ENCODE measurements around the gene NELFB. TPM values are rescaled to one million over a fixed set of nuclear protein-coding genes. Genes with fewer than 3 reads are reported as not detected.

NELFB gene
- polyA plus RNA-seq, 4 donors: 34.7 to 62.5 (median 40.1) TPM

DNA sequence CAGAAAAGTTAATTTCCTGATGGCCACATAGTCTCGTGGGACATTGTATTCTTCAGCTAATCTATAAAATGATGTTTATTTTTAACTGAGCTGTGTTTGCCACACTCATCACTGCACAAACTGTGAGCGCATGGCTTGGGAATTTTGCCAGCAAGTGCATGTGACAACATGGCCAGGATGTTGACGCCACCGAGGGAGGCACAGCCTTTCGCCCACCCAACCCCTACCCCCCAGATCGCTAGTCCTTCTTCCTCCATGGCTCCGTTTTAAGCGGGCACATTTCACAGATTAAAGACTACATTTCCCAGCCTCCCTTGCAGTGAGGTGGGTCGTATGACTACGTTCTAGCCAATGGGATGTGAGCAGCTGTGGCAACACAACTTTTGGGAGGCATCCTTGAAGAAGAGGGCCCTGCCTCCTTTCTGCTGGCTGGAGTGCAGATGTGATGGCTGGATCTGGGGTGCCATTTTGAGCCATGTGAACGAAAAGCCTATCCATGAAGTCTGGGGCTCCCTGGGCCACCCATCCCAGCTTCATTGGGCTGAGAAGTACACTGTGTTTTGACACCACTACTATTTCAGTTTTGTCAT lies 39.1 kb downstream of the NELFB start:
- 11 to 30% (median 19%) methylated on average over 11 of the region's 11 CpGs for WGBS, 3 donors
- H3K4me3 ChIP-seq (ENCODE audit: low read depth in 1 of 3, low read length in 3 of 3): peak overlapping the region in 1 of 3 donors; percentile 17
- H3K27ac ChIP-seq (ENCODE audit: low read depth in 1 of 3, low read length in 2 of 3): peak overlapping the region; percentile 81 to 94 (median 91)
- peaks cover 0 to 49% (median 0%) of the 10 kb centered on the region in 3 donors for H3K4me1 ChIP-seq (ENCODE audit: control insufficient read depth in 3 of 3, insufficient read depth in 2 of 3, low read depth in 1 of 3, low read length in 2 of 3)
- DNase-seq (peak in 1 of 2 donors; percentile 94), FAIRE-seq (no peak)
- H3K36me3 ChIP-seq (ENCODE audit: control insufficient read depth in 3 of 3, insufficient read depth in 2 of 3, low read depth in 1 of 3, low read length in 3 of 3): peaks cover 0 to 29% (median 0%) of the 10 kb centered on the region in 3 donors
- H3K9me3 ChIP-seq (ENCODE audit: control insufficient read depth in 2 of 2, insufficient read depth in 1 of 2, low read depth in 1 of 2, low read length in 1 of 2): peaks cover 0 to 12% of the 10 kb centered on the region in 2 donors
- peaks cover 0 to 6% (median 0%) of the 10 kb centered on the region in 3 donors for H3K27me3 ChIP-seq (ENCODE audit: control insufficient read depth in 3 of 3, insufficient read depth in 3 of 3, low read length in 3 of 3)

DNA sequence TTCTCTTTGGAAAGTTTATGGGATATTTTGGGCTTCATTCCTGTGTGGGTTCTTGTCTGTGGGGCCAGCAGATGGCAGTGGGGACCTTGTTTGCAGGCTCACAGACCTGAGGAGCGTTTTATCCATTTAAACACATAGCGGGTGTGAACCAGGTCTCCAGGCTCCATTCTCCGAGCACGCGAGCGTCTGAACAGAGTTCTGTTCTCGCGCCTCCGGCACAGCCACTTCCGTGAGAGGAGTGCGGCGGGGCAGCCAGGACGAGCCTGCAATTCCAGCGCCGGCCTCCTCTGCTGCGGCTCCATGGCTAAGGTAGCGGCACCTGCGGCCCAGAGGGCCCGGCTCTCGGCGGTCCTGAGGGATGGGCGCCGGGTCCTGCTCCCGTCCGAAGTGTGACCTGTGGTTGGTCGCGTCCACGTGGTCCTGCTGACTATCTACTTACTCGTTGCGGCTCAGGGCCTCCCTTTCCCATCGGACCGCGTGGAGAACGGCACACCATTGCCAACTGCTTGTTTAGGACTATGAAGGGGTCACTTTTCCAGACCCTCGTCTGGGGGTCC lies 39.6 kb downstream of the NELFB start:
- WGBS, 3 donors: 37 to 71% (median 56%) methylated on average over 35 of the region's 35 CpGs
- no peak for DNase-seq
- no peak for FAIRE-seq
- Histone ChIP-seq H3K4me3 (ENCODE audit: low read depth in 1 of 3, low read length in 3 of 3) (peak overlapping the region in 1 of 3 donors; percentile 86), H3K27ac (ENCODE audit: low read depth in 1 of 3, low read length in 2 of 3) (peak overlapping the region; percentile 81 to 94 (median 91)), H3K4me1 (ENCODE audit: control insufficient read depth in 3 of 3, insufficient read depth in 2 of 3, low read depth in 1 of 3, low read length in 2 of 3) (peaks cover 0 to 50% (median 0%) of the 10 kb centered on the region in 3 donors), H3K27me3 (ENCODE audit: control insufficient read depth in 3 of 3, insufficient read depth in 3 of 3, low read length in 3 of 3) (peaks cover 0 to 6% (median 0%) of the 10 kb centered on the region in 3 donors), H3K36me3 (ENCODE audit: control insufficient read depth in 3 of 3, insufficient read depth in 2 of 3, low read depth in 1 of 3, low read length in 3 of 3) (peaks cover 0 to 33% (median 0%) of the 10 kb centered on the region in 3 donors), H3K9me3 (ENCODE audit: control insufficient read depth in 2 of 2, insufficient read depth in 1 of 2, low read depth in 1 of 2, low read length in 1 of 2) (peaks cover 0 to 12% of the 10 kb centered on the region in 2 donors)

DNA sequence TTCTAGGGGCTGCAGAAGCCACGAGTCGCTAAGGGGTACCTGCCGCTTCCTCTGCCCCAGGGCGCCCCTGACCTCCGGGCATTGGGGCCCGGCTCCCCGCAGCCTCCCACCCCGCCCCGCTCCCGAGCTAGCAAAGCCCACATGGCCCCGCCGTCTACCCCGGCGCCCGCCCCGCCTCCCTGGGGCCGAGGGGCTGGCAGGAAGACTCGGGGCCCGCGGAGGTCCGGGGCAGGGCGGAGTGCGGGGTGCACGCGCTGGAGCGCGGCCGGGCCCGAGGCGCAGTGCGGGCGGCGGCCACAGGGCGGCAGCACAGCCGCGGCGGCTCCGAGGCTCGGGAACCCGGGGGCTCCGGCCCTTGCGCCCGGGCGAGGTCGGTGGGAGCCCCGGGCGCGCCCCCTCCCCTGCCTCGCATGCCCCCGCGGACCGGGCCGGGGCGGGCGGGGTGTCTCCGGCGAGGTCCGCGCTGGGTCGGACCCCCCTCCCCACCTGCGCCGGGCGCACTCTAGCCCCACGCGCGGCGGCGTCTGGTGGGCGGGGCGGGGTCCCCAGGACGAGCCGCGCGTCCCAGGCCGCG lies 40.2 kb downstream of the NELFB start:
- peak overlapping the region in 2 of 3 donors; percentile 71 to 86 for H3K4me3 ChIP-seq (ENCODE audit: low read depth in 1 of 3, low read length in 3 of 3)
- H3K27ac ChIP-seq (ENCODE audit: low read depth in 1 of 3, low read length in 2 of 3): peak overlapping the region; percentile 91 to 97 (median 94)
- FAIRE-seq: no peak
- DNase-seq: peak; percentile 53 to 92
- H3K4me1 ChIP-seq (ENCODE audit: control insufficient read depth in 3 of 3, insufficient read depth in 2 of 3, low read depth in 1 of 3, low read length in 2 of 3): peaks cover 0 to 50% (median 0%) of the 10 kb centered on the region in 3 donors
- H3K36me3 ChIP-seq (ENCODE audit: control insufficient read depth in 3 of 3, insufficient read depth in 2 of 3, low read depth in 1 of 3, low read length in 3 of 3): peaks cover 0 to 37% (median 0%) of the 10 kb centered on the region in 3 donors
- WGBS, 3 donors: 1 to 9% (median 2%) methylated on average over 14 to 76 of the region's 76 CpGs
- peaks cover 0 to 12% of the 10 kb centered on the region in 2 donors for H3K9me3 ChIP-seq (ENCODE audit: control insufficient read depth in 2 of 2, insufficient read depth in 1 of 2, low read depth in 1 of 2, low read length in 1 of 2)
- peaks cover 0 to 6% (median 0%) of the 10 kb centered on the region in 3 donors for H3K27me3 ChIP-seq (ENCODE audit: control insufficient read depth in 3 of 3, insufficient read depth in 3 of 3, low read length in 3 of 3)

DNA sequence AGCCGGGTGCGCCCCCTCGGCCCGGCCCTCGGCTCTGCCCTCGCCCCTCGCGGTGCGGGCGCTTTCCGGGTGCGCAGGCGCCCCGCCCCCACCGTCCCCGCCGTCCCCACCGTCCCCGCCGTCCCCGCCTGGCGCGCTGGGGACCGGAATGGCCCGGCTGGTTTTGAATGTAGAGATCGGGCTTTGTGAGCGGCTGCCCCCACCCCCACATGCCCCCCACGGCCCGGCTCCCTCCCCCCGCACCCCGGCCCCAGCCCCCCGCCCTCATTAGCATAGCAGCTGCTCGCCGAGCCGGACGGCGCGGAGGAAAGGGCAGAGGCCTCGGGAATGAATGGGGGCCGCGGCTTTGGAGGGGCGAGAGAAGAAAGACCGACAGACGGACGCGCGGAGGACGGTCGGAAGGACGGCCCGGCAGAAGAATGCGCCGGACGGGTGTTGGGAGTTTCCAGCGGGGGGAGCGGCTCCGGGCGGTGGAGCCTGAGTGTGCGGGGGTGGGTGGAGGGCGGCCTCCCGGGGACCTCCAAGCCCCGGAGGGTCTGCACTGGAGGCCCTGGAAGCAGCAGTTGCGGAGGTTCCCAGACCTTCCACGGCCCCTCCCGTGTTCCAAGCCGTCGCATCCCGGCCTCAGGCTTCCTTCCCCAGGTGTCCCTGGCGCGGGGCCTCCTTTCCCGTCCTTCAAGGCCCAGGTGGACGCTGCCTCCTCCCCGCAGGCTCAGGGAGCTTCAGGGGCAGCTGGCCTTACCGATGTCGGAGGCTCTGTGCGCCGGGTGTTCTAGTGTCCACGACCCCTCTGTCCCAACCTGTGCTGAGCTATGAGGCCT lies 40.9 kb downstream of the NELFB start:
- DNase-seq: peak; percentile 42 to 43
- Histone ChIP-seq H3K27ac (ENCODE audit: low read depth in 1 of 3, low read length in 2 of 3) (peak overlapping the region; percentile 87 to 98 (median 90)), H3K4me1 (ENCODE audit: control insufficient read depth in 3 of 3, insufficient read depth in 2 of 3, low read depth in 1 of 3, low read length in 2 of 3) (peaks cover 0 to 50% (median 0%) of the 10 kb centered on the region in 3 donors), H3K27me3 (ENCODE audit: control insufficient read depth in 3 of 3, insufficient read depth in 3 of 3, low read length in 3 of 3) (peaks cover 0 to 6% (median 0%) of the 10 kb centered on the region in 3 donors), H3K36me3 (ENCODE audit: control insufficient read depth in 3 of 3, insufficient read depth in 2 of 3, low read depth in 1 of 3, low read length in 3 of 3) (peaks cover 0 to 37% (median 0%) of the 10 kb centered on the region in 3 donors), H3K4me3 (ENCODE audit: low read depth in 1 of 3, low read length in 3 of 3) (peak overlapping the region; percentile 55 to 86 (median 71)), H3K9me3 (ENCODE audit: control insufficient read depth in 2 of 2, insufficient read depth in 1 of 2, low read depth in 1 of 2, low read length in 1 of 2) (peaks cover 0 to 12% of the 10 kb centered on the region in 2 donors)
- WGBS, 3 donors: 2 to 11% (median 7%) methylated on average over 41 to 78 of the region's 78 CpGs
- no peak for FAIRE-seq

DNA sequence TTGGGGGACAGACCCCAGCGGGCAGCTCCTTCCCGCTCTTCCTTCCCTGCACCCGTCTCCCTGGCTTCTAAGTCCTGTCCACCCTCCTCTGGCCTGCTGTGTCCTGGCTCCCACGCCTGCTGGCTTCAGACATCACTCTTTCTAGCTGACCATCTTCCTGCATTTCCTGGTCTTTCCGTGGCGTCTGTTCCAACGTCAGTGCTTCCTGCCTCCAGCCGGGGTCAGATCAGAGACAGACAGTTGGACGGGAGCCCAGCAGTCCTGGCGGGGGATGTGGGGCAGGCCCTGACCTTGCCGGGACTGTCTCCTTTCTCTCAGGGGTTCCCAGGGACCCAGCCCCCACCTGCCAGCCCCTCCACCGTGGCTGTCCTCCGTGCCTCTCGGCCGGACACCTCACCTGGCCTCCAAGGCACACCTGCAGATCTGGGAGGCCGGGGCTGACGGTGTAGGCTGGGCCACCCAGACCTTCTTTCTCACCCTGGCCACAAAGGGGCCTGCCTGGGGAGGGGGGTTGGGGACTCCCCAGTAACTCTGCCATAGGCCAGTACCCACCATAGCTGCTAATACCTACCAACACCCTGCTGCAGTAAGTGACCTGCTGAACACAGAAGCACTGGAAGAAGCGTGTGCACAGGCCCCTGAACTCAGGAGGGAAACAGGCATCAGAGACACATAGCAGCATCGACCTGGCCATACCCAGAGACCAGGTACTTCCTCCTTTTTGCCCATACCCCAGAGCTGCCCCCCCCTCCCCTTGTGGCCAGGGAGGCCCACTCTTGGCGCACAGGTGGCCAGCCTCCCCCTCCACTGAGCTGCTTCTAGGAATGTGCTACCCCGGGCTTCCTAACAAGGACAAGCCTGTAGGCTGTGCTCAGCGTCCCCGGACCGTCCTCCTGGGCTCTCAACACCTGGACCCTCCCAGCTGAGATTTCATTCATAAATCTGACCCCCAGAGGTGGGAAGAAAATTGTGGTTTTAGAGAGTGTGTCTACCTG lies 41.8 kb downstream of the NELFB start:
- H3K27me3 ChIP-seq (ENCODE audit: control insufficient read depth in 3 of 3, insufficient read depth in 3 of 3, low read length in 3 of 3): peaks cover 0 to 6% (median 0%) of the 10 kb centered on the region in 3 donors
- H3K4me3 ChIP-seq (ENCODE audit: low read depth in 1 of 3, low read length in 3 of 3): peak overlapping the region; percentile 55 to 86 (median 71)
- H3K9me3 ChIP-seq (ENCODE audit: control insufficient read depth in 2 of 2, insufficient read depth in 1 of 2, low read depth in 1 of 2, low read length in 1 of 2): peaks cover 0 to 12% of the 10 kb centered on the region in 2 donors
- peak overlapping the region; percentile 87 to 98 (median 90) for H3K27ac ChIP-seq (ENCODE audit: low read depth in 1 of 3, low read length in 2 of 3)
- DNase-seq (peak; percentile 52 to 80), FAIRE-seq (no peak)
- whole genome bisulfite sequencing, 3 donors: 16 to 38% (median 19%) methylated on average over 23 to 24 of the region's 24 CpGs
- H3K4me1 ChIP-seq (ENCODE audit: control insufficient read depth in 3 of 3, insufficient read depth in 2 of 3, low read depth in 1 of 3, low read length in 2 of 3): peaks cover 0 to 50% (median 0%) of the 10 kb centered on the region in 3 donors
- peaks cover 0 to 37% (median 0%) of the 10 kb centered on the region in 3 donors for H3K36me3 ChIP-seq (ENCODE audit: control insufficient read depth in 3 of 3, insufficient read depth in 2 of 3, low read depth in 1 of 3, low read length in 3 of 3)

DNA sequence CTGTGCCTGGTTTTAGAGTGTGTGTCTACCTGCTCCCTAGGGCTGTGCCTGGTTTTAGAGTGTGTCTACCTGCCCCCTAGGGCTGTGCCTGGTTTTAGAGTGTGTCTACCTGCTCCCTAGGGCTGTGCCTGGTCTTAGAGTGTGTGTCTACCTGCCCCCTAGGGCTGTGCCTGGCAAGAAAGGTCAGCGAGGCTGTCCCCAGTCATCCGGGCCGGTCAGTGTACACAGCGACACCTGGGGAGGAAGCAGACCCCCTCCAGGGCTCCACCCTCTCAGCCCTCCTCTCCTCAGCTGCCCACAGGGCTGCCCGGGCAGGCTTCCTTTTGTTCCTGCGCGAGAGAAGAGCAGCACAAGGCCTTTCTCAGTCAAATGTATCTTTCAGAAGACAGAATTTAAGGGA lies 42.8 kb downstream of the NELFB start:
- Histone ChIP-seq H3K36me3 (ENCODE audit: control insufficient read depth in 3 of 3, insufficient read depth in 2 of 3, low read depth in 1 of 3, low read length in 3 of 3) (peaks cover 0 to 37% (median 0%) of the 10 kb centered on the region in 3 donors), H3K27ac (ENCODE audit: low read depth in 1 of 3, low read length in 2 of 3) (peak overlapping the region; percentile 69 to 90 (median 87)), H3K4me3 (ENCODE audit: low read depth in 1 of 3, low read length in 3 of 3) (peak overlapping the region in 1 of 3 donors; percentile 84), H3K4me1 (ENCODE audit: control insufficient read depth in 3 of 3, insufficient read depth in 2 of 3, low read depth in 1 of 3, low read length in 2 of 3) (peaks cover 0 to 51% (median 0%) of the 10 kb centered on the region in 3 donors), H3K9me3 (ENCODE audit: control insufficient read depth in 2 of 2, insufficient read depth in 1 of 2, low read depth in 1 of 2, low read length in 1 of 2) (peaks cover 0 to 10% of the 10 kb centered on the region in 2 donors), H3K27me3 (ENCODE audit: control insufficient read depth in 3 of 3, insufficient read depth in 3 of 3, low read length in 3 of 3) (peaks cover 0 to 6% (median 0%) of the 10 kb centered on the region in 3 donors)
- FAIRE-seq (no peak), DNase-seq (no peak)
- 10 to 52% (median 31%) methylated on average over 6 to 7 of the region's 7 CpGs for WGBS, 3 donors

DNA sequence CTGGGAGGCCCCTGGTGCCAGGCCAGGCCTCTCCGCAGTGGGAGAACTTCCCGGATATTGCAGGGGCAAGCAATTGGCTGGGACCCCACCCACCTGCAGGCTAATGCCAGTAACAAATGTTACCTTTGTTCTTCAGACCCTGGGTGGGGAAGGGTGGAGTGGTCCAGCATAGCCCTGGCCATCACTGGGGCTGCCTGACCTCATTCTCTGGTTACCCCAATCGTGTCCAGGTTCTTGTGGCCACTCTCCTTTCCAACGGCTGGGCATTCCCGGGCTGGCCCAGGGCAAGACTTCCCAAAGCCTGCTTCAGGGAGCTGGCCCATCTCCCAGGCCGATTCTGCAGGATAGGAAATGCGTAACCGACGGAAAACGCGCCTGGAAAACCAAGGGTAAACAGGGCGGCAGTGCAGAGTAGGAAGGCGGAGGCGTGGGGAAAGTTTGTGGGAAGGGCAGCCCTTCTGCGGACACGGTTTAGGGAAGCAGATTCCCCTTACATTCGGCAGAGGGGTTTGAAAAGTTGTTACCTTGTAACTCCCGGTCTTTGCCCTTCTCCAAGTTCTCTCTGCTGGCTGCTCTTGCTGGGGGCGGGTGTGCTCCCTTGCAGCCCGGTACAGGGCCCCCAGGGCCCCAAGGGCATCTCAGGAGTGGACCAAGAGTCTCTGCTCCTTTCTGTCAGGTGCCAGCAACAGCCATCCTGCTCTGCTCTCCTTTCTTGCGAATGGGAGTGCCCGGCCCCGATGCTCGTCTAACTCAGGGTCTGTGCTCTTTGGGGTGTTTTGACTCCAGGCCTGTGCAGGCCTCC lies 43.5 kb downstream of the NELFB start:
- Histone ChIP-seq H3K27ac (ENCODE audit: low read depth in 1 of 3, low read length in 2 of 3) (peak overlapping the region; percentile 69 to 90 (median 87)), H3K27me3 (ENCODE audit: control insufficient read depth in 3 of 3, insufficient read depth in 3 of 3, low read length in 3 of 3) (peaks cover 0 to 6% (median 0%) of the 10 kb centered on the region in 3 donors), H3K4me3 (ENCODE audit: low read depth in 1 of 3, low read length in 3 of 3) (peak overlapping the region in 2 of 3 donors; percentile 66 to 84), H3K9me3 (ENCODE audit: control insufficient read depth in 2 of 2, insufficient read depth in 1 of 2, low read depth in 1 of 2, low read length in 1 of 2) (peaks cover 0 to 9% of the 10 kb centered on the region in 2 donors), H3K4me1 (ENCODE audit: control insufficient read depth in 3 of 3, insufficient read depth in 2 of 3, low read depth in 1 of 3, low read length in 2 of 3) (peaks cover 0 to 51% (median 0%) of the 10 kb centered on the region in 3 donors), H3K36me3 (ENCODE audit: control insufficient read depth in 3 of 3, insufficient read depth in 2 of 3, low read depth in 1 of 3, low read length in 3 of 3) (peaks cover 0 to 37% (median 0%) of the 10 kb centered on the region in 3 donors)
- peak; percentile 60 to 74 for DNase-seq
- 16 to 46% (median 24%) methylated on average over 24 of the region's 24 CpGs for WGBS, 3 donors
- FAIRE-seq: no peak

Measured in small intestine (tissue), 7 donors.